Measurements from ENCODE around the gene SLC15A4.

DNA sequence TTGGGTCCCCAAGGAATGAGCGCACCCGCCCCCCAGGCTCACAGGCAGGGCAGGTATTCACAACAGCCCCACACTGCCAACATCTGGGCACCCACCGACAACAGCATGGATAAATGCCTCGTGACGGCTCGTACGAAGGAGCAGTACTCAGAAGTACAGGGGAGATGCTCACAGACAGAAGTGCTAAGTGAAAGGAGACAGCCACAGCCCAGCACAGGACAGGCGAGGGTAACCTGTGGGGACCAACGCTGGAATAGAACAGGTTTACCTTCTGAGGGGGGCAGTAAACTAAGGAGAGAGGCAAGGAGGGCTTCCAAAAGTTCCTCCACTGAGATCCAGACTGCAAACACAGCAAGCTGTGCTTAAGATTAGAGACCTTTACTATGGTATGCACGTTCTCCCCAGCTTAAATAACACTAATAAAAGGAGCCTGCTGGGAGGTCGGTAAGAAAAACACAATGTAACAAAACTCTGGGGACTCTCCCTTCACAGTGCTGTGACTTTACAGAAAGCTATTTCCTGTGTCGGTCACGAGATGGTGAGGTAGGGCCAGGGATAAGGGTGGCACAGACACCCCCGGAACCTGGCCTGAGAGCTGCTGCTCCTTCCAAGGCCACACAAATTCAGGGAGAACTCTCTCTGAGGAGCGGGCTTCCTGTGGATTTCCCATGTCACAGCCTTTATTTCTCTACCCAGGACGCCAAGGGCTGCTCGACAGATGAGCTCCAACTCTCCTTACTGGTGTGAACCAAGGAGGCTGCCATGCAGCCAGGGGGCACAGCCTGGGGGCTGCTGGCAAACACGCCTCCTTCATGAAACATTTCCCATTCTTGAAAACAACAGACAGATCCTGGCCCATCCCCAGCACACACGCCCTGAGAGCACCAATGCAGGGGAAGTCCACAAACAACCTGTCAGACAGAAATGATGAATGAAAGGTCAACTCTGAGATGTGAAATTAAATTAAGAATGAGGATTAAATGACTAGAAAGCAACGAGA lies 26.3 kb downstream of the SLC15A4 start:
- TF ChIP-seq CTCF (IDR thresholded peaks at IDR 0.05) (no peak), POLR2A (IDR thresholded peaks at IDR 0.05) (no peak), EP300 (IDR thresholded peaks at IDR 0.05) (no peak)
